ENCODE results near the gene CHMP2A.
"Not testable (repeated sequence)": the region's sequence is repeated elsewhere in the genome, so short reads cannot be mapped to it uniquely, and the experiment has no call there.

Gene CHMP2A

GRCh38 chr19:58577581-58577980 is 22.7 kb upstream of the CHMP2A start:
- not testable (repeated sequence) for H3K4me1 ChIP-seq (ENCODE audit: control insufficient read depth, insufficient read depth, low read length, poor library complexity, severe bottlenecking); H3K9me3 ChIP-seq (ENCODE audit: control insufficient read depth, low read length); H3K27ac ChIP-seq (ENCODE audit: low read depth, low read length, severe bottlenecking); H3K4me3 ChIP-seq (ENCODE audit: extremely low read depth, insufficient read depth, low read length, poor library complexity, severe bottlenecking)
- peaks cover 11% of the 10 kb centered on the region for H3K36me3 ChIP-seq (ENCODE audit: control insufficient read depth, insufficient read depth, low read length)
- WGBS, 2 experiments (ENCODE audit: insufficient coverage in 2 of 2) = no CpG with 5 or more reads among the region's 2 CpGs

GRCh38 chr19:58575183-58576041 is 20.5 kb upstream of the CHMP2A start:
- H3K27ac ChIP-seq (ENCODE audit: low read depth, low read length, severe bottlenecking) = peak overlapping the region; percentile 93
- 0 to 1% methylated on average over 51 to 64 of the region's 66 CpGs for WGBS, 2 experiments (ENCODE audit: insufficient coverage in 2 of 2)
- peaks cover 12% of the 10 kb centered on the region for H3K36me3 ChIP-seq (ENCODE audit: control insufficient read depth, insufficient read depth, low read length)
- peak overlapping the region; percentile 72 for H3K4me3 ChIP-seq (ENCODE audit: extremely low read depth, insufficient read depth, low read length, poor library complexity, severe bottlenecking)
- H3K9me3 ChIP-seq (ENCODE audit: control insufficient read depth, low read length) = no peaks in the 10 kb centered on the region
- peaks cover 4% of the 10 kb centered on the region for H3K4me1 ChIP-seq (ENCODE audit: control insufficient read depth, insufficient read depth, low read length, poor library complexity, severe bottlenecking)

GRCh38 chr19:58573658-58574164 is 18.8 kb upstream of the CHMP2A start:
- Histone ChIP-seq H3K4me3 (ENCODE audit: extremely low read depth, insufficient read depth, low read length, poor library complexity, severe bottlenecking) (peak overlapping the region; percentile 68), H3K9me3 (ENCODE audit: control insufficient read depth, low read length) (no peaks in the 10 kb centered on the region), H3K4me1 (ENCODE audit: control insufficient read depth, insufficient read depth, low read length, poor library complexity, severe bottlenecking) (peaks cover 4% of the 10 kb centered on the region), H3K36me3 (ENCODE audit: control insufficient read depth, insufficient read depth, low read length) (peaks cover 28% of the 10 kb centered on the region), H3K27ac (ENCODE audit: low read depth, low read length, severe bottlenecking) (peak overlapping the region; percentile 99)
- 4 to 5% methylated on average over 20 of the region's 20 CpGs for WGBS, 2 experiments (ENCODE audit: insufficient coverage in 2 of 2)

GRCh38 chr19:58572818-58573657 is 18.1 kb upstream of the CHMP2A start, which contains the start of gene MZF1:
TSS of gene MZF1 (minus strand) at chr19:58573335. CDS start at chr19:58571389, 1,946 bp downstream.
- no peaks in the 10 kb centered on the region for H3K9me3 ChIP-seq (ENCODE audit: control insufficient read depth, low read length)
- peak within 1 kb of the TSS; percentile 99 for H3K27ac ChIP-seq (ENCODE audit: low read depth, low read length, severe bottlenecking)
- 0 to 1% methylated on average over 66 to 75 of the region's 75 CpGs for WGBS, 2 experiments (ENCODE audit: insufficient coverage in 2 of 2)
- H3K4me1 ChIP-seq (ENCODE audit: control insufficient read depth, insufficient read depth, low read length, poor library complexity, severe bottlenecking) = peaks cover 4% of the 10 kb centered on the region
- H3K36me3 ChIP-seq (ENCODE audit: control insufficient read depth, insufficient read depth, low read length) = peaks cover 32% of the 10 kb centered on the region
- peak within 1 kb of the TSS; percentile 68 for H3K4me3 ChIP-seq (ENCODE audit: extremely low read depth, insufficient read depth, low read length, poor library complexity, severe bottlenecking)

GRCh38 chr19:58572026-58572817 is 17.3 kb upstream of the CHMP2A start:
- H3K27ac ChIP-seq (ENCODE audit: low read depth, low read length, severe bottlenecking) = peak overlapping the region; percentile 99
- peaks cover 4% of the 10 kb centered on the region for H3K4me1 ChIP-seq (ENCODE audit: control insufficient read depth, insufficient read depth, low read length, poor library complexity, severe bottlenecking)
- peaks cover 37% of the 10 kb centered on the region for H3K36me3 ChIP-seq (ENCODE audit: control insufficient read depth, insufficient read depth, low read length)
- H3K9me3 ChIP-seq (ENCODE audit: control insufficient read depth, low read length) = no peaks in the 10 kb centered on the region
- H3K4me3 ChIP-seq (ENCODE audit: extremely low read depth, insufficient read depth, low read length, poor library complexity, severe bottlenecking) = peak overlapping the region; percentile 68
- WGBS, 2 experiments (ENCODE audit: insufficient coverage in 2 of 2) = 52 to 53% methylated on average over 22 to 23 of the region's 24 CpGs

GRCh38 chr19:58571575-58571947 is 16.7 kb upstream of the CHMP2A start:
- H3K27ac ChIP-seq (ENCODE audit: low read depth, low read length, severe bottlenecking) = no peak overlapping the region
- peaks cover 4% of the 10 kb centered on the region for H3K4me1 ChIP-seq (ENCODE audit: control insufficient read depth, insufficient read depth, low read length, poor library complexity, severe bottlenecking)
- H3K4me3 ChIP-seq (ENCODE audit: extremely low read depth, insufficient read depth, low read length, poor library complexity, severe bottlenecking) = no peak overlapping the region
- 93 to 94% methylated on average over 8 of the region's 8 CpGs for WGBS, 2 experiments (ENCODE audit: insufficient coverage in 2 of 2)
- H3K36me3 ChIP-seq (ENCODE audit: control insufficient read depth, insufficient read depth, low read length) = peaks cover 43% of the 10 kb centered on the region
- no peaks in the 10 kb centered on the region for H3K9me3 ChIP-seq (ENCODE audit: control insufficient read depth, low read length)

GRCh38 chr19:58570770-58571574 is 16.1 kb upstream of the CHMP2A start:
- Histone ChIP-seq H3K36me3 (ENCODE audit: control insufficient read depth, insufficient read depth, low read length) (peaks cover 47% of the 10 kb centered on the region), H3K4me1 (ENCODE audit: control insufficient read depth, insufficient read depth, low read length, poor library complexity, severe bottlenecking) (peaks cover 4% of the 10 kb centered on the region), H3K9me3 (ENCODE audit: control insufficient read depth, low read length) (no peaks in the 10 kb centered on the region), H3K4me3 (ENCODE audit: extremely low read depth, insufficient read depth, low read length, poor library complexity, severe bottlenecking) (no peak overlapping the region), H3K27ac (ENCODE audit: low read depth, low read length, severe bottlenecking) (no peak overlapping the region)
- 94 to 96% methylated on average over 23 of the region's 25 CpGs for WGBS, 2 experiments (ENCODE audit: insufficient coverage in 2 of 2)

GRCh38 chr19:58569943-58570670 is 15.2 kb upstream of the CHMP2A start:
- Histone ChIP-seq H3K4me3 (ENCODE audit: extremely low read depth, insufficient read depth, low read length, poor library complexity, severe bottlenecking) (no peak overlapping the region), H3K27ac (ENCODE audit: low read depth, low read length, severe bottlenecking) (no peak overlapping the region), H3K36me3 (ENCODE audit: control insufficient read depth, insufficient read depth, low read length) (peaks cover 47% of the 10 kb centered on the region), H3K4me1 (ENCODE audit: control insufficient read depth, insufficient read depth, low read length, poor library complexity, severe bottlenecking) (peaks cover 4% of the 10 kb centered on the region), H3K9me3 (ENCODE audit: control insufficient read depth, low read length) (no peaks in the 10 kb centered on the region)
- WGBS, 2 experiments (ENCODE audit: insufficient coverage in 2 of 2) = 100% methylated on average over 1 to 6 of the region's 8 CpGs

- Histone ChIP-seq H3K9me3 (ENCODE audit: control insufficient read depth, low read length) (no peaks in the 10 kb centered on the region), H3K4me1 (ENCODE audit: control insufficient read depth, insufficient read depth, low read length, poor library complexity, severe bottlenecking) (peaks cover under 1% of the 10 kb centered on the region), H3K27ac (ENCODE audit: low read depth, low read length, severe bottlenecking) (no peak overlapping the region), H3K4me3 (ENCODE audit: extremely low read depth, insufficient read depth, low read length, poor library complexity, severe bottlenecking) (no peak overlapping the region), H3K36me3 (ENCODE audit: control insufficient read depth, insufficient read depth, low read length) (peaks cover 47% of the 10 kb centered on the region)
- WGBS, 2 experiments (ENCODE audit: insufficient coverage in 2 of 2) = 94 to 96% methylated on average over 3 of the region's 6 CpGs
Measured at GRCh38 chr19:58569191-58569942, 14.5 kb upstream of the CHMP2A start.

Measured in mesodermal cell (in vitro differentiated cells).